ENCODE data around the gene CDH4.

Gene CDH4

GRCh38 chr20:61753987-61754956, 502.2 kb downstream of the CDH4 start:
- in situ Hi-C loops (cut with HindIII; ENCODE audit: low sequenced_read_pairs): no loop called here

GRCh38 chr20:61754976-61755778, 503.1 kb downstream of the CDH4 start:
- in situ Hi-C loops (cut with HindIII; ENCODE audit: low sequenced_read_pairs): no loop called here

GRCh38 chr20:61755971-61756845, 504.1 kb downstream of the CDH4 start:
- in situ Hi-C loops (cut with HindIII; ENCODE audit: low sequenced_read_pairs): no loop called here

- in situ Hi-C loops (cut with HindIII; ENCODE audit: low sequenced_read_pairs): no loop called here
These were observed 505.1 kb downstream of the CDH4 start for GRCh38 chr20:61756966-61757677.

- in situ Hi-C loops (cut with HindIII; ENCODE audit: low sequenced_read_pairs): no loop called here
These were observed 505.9 kb downstream of the CDH4 start for GRCh38 chr20:61757678-61758563.

GRCh38 chr20:61758564-61759200, 506.6 kb downstream of the CDH4 start:
- in situ Hi-C loops (cut with HindIII; ENCODE audit: low sequenced_read_pairs): no loop called here

GRCh38 chr20:61759286-61760065, 507.4 kb downstream of the CDH4 start:
- in situ Hi-C loops (cut with HindIII; ENCODE audit: low sequenced_read_pairs): no loop called here

GRCh38 chr20:61760321-61760720, 508.3 kb downstream of the CDH4 start:
- in situ Hi-C loops (cut with HindIII; ENCODE audit: low sequenced_read_pairs): no loop called here

GRCh38 chr20:61760731-61761130, 508.7 kb downstream of the CDH4 start:
- in situ Hi-C loops (cut with HindIII; ENCODE audit: low sequenced_read_pairs): no loop called here

GRCh38 chr20:61761453-61762166, 509.5 kb downstream of the CDH4 start:
- in situ Hi-C loops (cut with HindIII; ENCODE audit: low sequenced_read_pairs): no loop called here

- in situ Hi-C loops (cut with HindIII; ENCODE audit: low sequenced_read_pairs): no loop called here
These were observed 510.2 kb downstream of the CDH4 start for GRCh38 chr20:61762167-61762710.

GRCh38 chr20:61762886-61763739, 511.1 kb downstream of the CDH4 start:
- in situ Hi-C loops (cut with HindIII; ENCODE audit: low sequenced_read_pairs): no loop called here

GRCh38 chr20:61763740-61764400, 511.8 kb downstream of the CDH4 start:
- in situ Hi-C loops (cut with HindIII; ENCODE audit: low sequenced_read_pairs): no loop called here

- in situ Hi-C loops (cut with HindIII; ENCODE audit: low sequenced_read_pairs): no loop called here
These were observed 512.5 kb downstream of the CDH4 start for GRCh38 chr20:61764471-61765025.
